Erythroblast (primary cell): ENCODE results near the gene SORCS1.

Experiments used
- GATA1 ChIP-seq: IDR thresholded peaks from 2 replicates; pipeline ENCODE4 v1.6.1; 2011; ENCODE audit warnings: low read depth, mild to moderate bottlenecking, control low read depth, low read length, moderate library complexity
- POLR2A ChIP-seq: IDR thresholded peaks from 2 replicates; pipeline ENCODE4 v1.6.1; 2011; ENCODE audit warnings: mild to moderate bottlenecking, low read length

DNA sequence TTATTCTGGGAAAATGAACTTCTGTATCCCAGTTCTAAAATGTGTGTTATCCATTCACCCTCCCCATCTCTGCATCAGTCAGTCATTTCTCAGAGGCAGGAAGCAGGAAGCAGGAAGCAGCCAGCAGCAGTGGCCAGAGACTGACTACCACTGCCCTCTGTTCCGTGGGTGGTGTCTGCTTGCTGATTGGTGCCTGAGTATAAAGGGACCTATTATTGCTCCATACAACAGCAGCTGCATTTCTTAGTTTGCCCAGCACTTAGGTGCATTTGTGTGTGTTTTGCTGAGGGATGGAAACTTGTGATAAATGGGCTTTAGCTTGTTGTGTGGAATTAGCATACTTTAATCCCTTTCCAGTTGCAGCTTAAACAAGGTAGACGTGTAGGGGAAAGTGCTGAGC is 582.2 kb downstream of the SORCS1 start:
- TF ChIP-seq POLR2A (no peak), GATA1 (no peak)
